ENCODE results near the gene MAP3K6.

The MAP3K6 gene

DNA sequence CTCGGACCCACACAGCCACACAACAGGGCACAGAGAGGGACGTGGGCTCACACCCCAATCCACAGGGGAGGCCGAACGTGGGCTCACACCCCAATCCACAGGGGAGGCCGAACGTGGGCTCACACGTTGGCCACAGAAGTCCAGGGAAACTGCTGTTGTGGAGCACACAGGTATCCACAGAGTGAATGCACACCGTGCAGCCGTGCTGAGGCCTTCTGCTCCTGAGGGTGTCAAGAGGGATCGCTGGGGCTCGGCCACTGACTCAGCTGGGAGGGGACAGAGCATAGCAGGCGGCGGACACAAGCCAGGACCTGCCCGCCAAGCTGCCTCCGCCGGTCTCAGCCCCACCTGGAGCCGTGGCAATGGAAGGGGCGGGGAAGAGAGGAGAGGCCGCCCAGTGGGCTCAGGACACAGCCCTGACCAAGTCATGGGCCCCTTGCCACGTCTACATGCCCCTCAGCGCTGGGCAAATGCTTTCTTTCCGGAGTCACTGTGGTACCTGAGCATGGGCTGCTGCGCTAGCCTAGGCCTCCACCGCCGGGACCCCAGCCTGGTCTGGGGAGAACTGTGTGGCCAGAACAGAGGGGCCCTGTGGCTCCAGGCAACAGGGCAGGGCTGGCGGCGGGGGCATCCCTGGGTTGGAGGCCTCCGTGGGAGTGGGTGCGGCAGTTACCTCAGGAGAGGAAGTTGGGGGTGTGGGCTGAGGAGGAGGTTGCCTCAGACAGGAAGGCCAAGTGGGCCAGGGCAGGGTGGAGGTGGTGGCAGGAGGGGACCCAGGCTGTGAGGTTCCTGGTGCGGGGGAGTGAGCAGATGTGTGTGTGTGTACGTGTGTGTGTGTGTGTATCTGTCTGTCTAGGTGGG is 23.8 kb downstream of the MAP3K6 start:
- peak overlapping the region; percentile 84 for H3K4me3 Mint-ChIP-seq
- H3K4me1 Mint-ChIP-seq, result peaks cover 80% of the 10 kb centered on the region
- H3K9me3 Mint-ChIP-seq, result no peaks in the 10 kb centered on the region
- H3K27me3 Mint-ChIP-seq, result no peaks in the 10 kb centered on the region
- H3K27ac Mint-ChIP-seq, result peak overlapping the region; percentile 80
- peaks cover 26% of the 10 kb centered on the region for H3K36me3 Mint-ChIP-seq
- peak; percentile 68 for ATAC-seq

DNA sequence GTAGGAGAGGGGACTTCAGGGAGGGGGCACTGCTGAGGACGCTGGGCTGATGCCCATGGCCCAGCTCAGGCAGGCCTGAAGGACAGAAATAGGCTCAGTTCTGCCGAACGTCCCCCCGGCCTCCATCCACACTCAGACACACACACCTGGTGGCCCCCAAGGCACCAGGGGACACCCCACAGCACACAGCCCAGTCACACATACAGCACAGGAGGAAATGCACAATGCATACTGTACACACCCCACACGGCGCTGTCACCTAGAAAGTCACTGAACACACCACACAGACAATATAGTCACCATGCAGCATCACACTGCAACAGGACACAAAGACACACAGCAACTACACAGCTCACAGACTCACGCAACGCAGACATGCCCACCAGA is 24.4 kb downstream of the MAP3K6 start:
- peaks cover 76% of the 10 kb centered on the region for H3K4me1 Mint-ChIP-seq

DNA sequence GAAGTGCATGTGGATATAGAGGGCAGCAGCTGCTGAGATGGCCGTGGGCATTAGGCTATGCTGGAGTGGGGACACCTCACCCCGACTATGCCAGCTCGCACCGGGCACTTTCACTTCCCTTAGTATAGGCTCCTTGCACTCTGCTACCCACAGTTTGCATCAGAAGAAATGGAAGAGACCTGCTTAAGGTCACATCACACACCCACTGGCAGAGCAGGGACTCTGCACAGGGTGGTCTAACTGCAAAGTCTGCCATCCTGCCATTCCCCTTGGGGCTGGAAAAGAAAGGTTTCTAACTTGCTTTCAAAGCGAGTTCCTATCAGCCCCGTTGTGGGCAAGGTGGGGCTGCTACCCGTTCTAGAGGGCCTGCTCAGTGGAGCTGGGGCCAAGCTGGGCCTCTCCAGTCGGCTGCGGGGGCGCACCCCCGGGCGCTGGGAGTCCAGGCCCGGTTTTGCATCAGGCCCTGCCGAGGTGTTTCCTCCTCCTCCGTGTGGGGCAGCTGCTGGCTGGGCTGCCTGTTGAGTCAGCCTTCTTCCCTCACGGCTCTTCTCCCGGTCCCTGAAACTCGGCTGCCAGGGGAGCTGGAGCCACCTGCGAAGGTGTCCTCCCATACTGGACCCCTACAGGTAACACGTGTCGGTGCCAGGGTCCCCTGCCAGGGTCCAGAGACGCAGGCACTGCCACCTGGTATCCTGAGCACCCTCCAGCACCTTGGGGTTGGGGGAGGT is 25.1 kb downstream of the MAP3K6 start, which contains the start of gene SYTL1:
Gene SYTL1, plus strand, starts transcription at position 498 of the 728 bp plus-strand sequence. CDS start 3,313 bp downstream, outside the sequence.
- Mint-ChIP-seq H3K27ac (peak within 1 kb of the TSS; percentile 80), H3K4me1 (peaks cover 71% of the 10 kb centered on the region), H3K36me3 (peaks cover 23% of the 10 kb centered on the region), H3K27me3 (no peaks in the 10 kb centered on the region), H3K9me3 (no peaks in the 10 kb centered on the region), H3K4me3 (peak within 1 kb of the TSS; percentile 84)
- ATAC-seq, result peak; percentile 91

More for the DNA sequence above, 24.4 kb downstream of the MAP3K6 start:
- peaks cover 22% of the 10 kb centered on the region for H3K36me3 Mint-ChIP-seq
- H3K27ac Mint-ChIP-seq, result peak overlapping the region; percentile 80
- peak overlapping the region; percentile 84 for H3K4me3 Mint-ChIP-seq
- peak; percentile 56 for ATAC-seq
- no peaks in the 10 kb centered on the region for H3K27me3 Mint-ChIP-seq
- H3K9me3 Mint-ChIP-seq, result no peaks in the 10 kb centered on the region

DNA sequence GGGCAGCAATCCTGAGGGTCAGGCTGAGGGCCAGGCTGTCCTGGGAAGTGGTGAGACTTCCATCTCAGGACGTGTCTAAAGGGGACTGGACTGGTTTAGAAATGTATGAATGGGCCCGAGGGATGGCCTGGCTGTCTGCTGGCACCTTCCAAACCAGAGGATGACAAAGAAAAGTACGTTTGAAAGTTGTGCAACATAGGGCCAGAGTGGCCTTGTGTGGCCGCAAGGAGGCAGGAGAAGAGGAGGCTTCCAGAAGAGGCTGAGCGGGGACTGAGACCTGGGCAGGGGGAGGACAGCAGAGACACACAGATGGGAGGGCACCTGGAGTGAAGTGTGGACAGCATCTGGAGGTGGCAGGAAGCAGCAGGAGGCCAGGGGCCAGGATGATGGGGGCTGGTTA is 27.5 kb downstream of the MAP3K6 start:
- Mint-ChIP-seq H3K4me1 (peaks cover 55% of the 10 kb centered on the region), H3K4me3 (no peak overlapping the region), H3K27me3 (no peaks in the 10 kb centered on the region), H3K9me3 (no peaks in the 10 kb centered on the region), H3K27ac (peak overlapping the region; percentile 80), H3K36me3 (peaks cover 29% of the 10 kb centered on the region)
- ATAC-seq, result no peak

DNA sequence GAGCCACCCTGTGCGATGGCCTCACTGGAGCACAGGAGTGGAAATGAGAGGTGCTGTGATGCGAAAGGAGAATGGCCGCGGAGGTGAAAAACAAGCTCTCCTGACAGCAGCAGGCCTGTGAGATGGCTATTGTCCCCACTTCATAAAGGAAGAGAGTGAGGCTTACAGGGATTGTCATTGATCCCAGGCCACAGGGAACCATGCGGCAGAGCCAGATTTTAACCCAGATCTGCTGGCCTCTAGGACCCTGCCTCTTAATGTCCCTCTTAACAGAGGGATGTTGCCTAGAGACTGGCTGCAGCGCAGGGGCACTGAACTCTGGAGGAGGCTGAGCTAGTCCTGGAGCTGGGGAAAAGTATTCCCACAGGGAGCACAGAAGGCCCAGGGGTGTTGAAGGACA is 28.0 kb downstream of the MAP3K6 start:
- H3K36me3 Mint-ChIP-seq, result peaks cover 34% of the 10 kb centered on the region
- no peak overlapping the region for H3K4me3 Mint-ChIP-seq
- H3K9me3 Mint-ChIP-seq, result no peaks in the 10 kb centered on the region
- H3K27ac Mint-ChIP-seq, result peak overlapping the region; percentile 80
- no peak for ATAC-seq
- no peaks in the 10 kb centered on the region for H3K27me3 Mint-ChIP-seq
- peaks cover 50% of the 10 kb centered on the region for H3K4me1 Mint-ChIP-seq

DNA sequence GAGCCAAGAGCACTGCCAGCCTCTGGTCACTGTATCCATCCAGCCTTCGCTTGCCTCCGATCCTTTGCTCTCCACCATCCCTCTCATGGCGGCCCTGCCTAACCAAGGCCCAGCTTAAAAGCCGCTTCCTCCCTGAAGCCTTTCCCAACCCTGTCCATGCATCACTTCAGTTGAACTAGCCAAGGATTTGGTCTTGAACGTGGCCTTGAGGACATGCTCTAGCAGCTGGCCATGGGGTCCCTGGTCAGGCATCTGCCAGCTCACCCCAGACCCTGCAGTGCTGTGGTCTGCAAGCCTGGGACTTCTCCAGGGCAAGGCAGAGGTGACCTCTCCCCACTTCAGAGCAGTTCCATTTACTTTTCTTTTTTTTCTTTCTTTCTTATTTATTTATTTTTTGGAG is 30.0 kb downstream of the MAP3K6 start:
- no peak for ATAC-seq
- peaks cover 46% of the 10 kb centered on the region for H3K4me1 Mint-ChIP-seq
- H3K27ac Mint-ChIP-seq, result no peak overlapping the region
- no peak overlapping the region for H3K4me3 Mint-ChIP-seq
- H3K36me3 Mint-ChIP-seq, result peaks cover 51% of the 10 kb centered on the region
- H3K27me3 Mint-ChIP-seq, result no peaks in the 10 kb centered on the region
- H3K9me3 Mint-ChIP-seq, result no peaks in the 10 kb centered on the region

DNA sequence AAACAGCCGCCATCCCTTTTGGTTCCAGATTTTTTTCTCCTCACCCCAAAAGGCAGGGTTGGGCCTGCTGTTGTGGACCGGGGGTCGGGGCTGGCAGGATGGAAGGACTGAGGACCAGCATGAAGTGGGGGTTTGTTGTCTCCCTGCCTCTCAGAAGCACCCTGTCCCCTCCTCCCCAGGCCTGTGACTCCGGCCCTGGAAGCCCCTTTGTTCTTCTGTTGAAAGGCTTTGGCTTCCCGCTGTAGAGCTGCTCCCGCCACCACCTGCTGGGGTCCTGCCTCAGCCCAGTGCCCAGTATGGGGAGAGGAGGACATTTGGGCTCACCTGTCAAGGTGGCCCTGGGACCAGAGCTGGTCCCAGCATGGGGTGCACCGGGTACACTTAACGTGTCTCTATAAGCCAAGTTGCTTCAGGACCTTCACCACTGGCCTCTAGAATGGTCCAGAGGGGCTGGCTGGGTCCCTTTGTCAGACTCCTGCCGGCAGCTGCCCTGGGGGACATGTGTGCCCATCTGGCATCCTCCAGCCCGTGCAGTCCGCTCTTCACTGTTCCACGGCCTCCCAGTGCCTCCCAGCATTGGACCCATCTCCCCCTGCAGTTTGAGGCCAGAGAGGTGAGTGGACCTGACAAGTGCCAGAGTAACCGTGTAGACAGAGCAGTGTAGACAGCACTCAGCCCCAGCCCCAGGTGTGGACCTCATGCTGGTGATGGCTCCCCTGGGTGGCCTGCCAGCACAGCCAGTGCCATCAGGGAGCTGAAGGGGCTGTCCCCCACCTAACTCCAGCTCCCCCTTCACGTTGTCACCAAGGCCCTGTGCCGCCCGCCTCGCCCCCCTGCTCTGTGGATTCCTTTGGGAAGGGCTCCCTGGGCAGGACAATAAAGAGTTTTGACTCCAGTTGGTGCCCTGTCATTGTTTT is 31.0 kb downstream of the MAP3K6 start:
- Mint-ChIP-seq H3K27ac (no peak overlapping the region), H3K4me1 (peaks cover 38% of the 10 kb centered on the region), H3K36me3 (peaks cover 54% of the 10 kb centered on the region), H3K9me3 (no peaks in the 10 kb centered on the region), H3K4me3 (no peak overlapping the region), H3K27me3 (no peaks in the 10 kb centered on the region)
- no peak for ATAC-seq

DNA sequence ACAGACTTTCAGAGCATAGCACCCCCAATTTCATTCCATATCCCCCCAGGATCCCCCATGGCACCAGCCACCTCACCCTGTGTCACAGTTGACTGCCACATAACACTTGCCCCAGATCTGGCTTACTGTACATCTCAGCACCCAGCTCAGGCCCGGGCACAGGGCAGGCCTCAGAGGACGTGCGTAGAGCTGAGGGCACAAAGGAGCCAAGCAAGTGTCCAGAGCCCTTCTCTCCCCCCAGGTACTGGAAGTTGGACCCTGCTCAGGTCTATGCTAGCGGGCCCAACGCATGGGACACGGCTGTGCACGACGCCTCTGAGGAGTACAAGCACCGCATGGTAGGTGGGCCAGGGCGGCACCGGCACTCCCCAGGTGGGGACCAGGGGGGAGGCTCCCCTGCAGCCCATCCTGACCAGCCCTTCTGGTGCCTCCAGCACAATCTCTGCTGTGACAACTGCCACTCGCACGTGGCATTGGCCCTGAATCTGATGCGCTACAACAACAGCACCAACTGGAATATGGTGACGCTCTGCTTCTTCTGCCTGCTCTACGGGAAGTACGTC is 33.0 kb downstream of the MAP3K6 start:
- H3K4me3 Mint-ChIP-seq, result no peak overlapping the region
- ATAC-seq, result no peak
- peaks cover 55% of the 10 kb centered on the region for H3K36me3 Mint-ChIP-seq
- H3K27me3 Mint-ChIP-seq, result no peaks in the 10 kb centered on the region
- peak overlapping the region; percentile 50 for H3K27ac Mint-ChIP-seq
- H3K9me3 Mint-ChIP-seq, result no peaks in the 10 kb centered on the region
- peaks cover 29% of the 10 kb centered on the region for H3K4me1 Mint-ChIP-seq

DNA sequence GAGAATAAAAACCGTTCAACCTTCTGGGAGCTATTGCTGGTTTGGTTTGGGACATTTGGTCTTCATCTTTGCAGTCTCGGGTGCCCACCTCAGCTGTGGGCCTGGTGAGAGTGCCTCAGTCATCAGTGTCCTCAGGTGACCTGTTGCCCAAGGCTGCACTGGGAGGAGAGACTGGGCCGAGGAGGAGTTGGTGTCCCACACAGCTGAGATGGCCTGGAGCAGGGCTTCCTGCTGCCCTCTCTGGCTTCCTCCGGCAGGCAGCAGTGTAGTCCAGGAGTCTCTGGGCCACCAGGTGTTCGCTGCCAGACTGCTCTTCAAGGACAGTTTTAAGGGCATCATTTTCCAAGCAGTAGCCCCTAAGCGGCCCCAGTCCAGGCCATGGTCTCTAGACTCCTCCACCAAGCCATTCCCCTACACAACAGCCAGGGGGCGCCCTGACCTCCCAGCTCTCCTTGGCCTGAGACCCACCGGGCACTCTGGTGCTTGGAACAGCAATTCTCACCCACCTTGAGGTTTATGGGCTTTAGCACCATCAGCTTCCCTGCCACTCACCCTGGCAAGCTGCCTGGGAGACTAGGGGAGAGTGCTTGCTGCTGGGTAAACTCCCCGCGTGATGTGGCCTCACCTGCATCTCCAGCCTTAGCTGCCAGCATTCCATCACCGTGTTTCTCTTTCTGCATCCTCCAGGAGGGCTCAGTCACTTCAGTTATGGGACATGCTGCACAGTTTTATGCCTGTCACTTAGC is 34.1 kb downstream of the MAP3K6 start:
- Mint-ChIP-seq H3K9me3 (no peaks in the 10 kb centered on the region), H3K4me1 (peaks cover 38% of the 10 kb centered on the region), H3K36me3 (peaks cover 50% of the 10 kb centered on the region), H3K27ac (peak overlapping the region; percentile 50), H3K4me3 (no peak overlapping the region), H3K27me3 (no peaks in the 10 kb centered on the region)
- ATAC-seq, result peak; percentile 72

DNA sequence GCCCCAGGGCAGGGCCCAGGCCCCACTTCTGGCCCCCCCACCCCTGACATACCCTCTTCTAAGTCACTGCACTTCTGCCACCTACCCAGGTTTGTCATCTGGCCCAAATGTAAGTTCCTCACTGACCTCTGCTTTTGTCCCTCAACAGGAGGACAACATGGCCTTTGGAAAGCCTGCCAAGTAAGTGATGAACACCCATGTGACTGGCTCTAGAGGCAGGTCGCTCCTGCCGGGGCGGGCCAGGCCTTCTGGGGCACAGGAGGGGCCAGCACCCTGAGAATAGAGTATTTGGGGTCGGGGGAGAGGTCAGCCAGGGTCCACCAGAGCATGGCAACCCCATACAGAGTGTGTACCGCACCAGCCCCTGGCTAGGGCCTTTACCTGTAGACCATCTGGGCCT is 34.8 kb downstream of the MAP3K6 start:
- H3K9me3 Mint-ChIP-seq, result no peaks in the 10 kb centered on the region
- ATAC-seq, result no peak
- H3K4me1 Mint-ChIP-seq, result peaks cover 38% of the 10 kb centered on the region
- peak overlapping the region; percentile 50 for H3K27ac Mint-ChIP-seq
- peaks cover 46% of the 10 kb centered on the region for H3K36me3 Mint-ChIP-seq
- H3K4me3 Mint-ChIP-seq, result no peak overlapping the region
- no peaks in the 10 kb centered on the region for H3K27me3 Mint-ChIP-seq

DNA sequence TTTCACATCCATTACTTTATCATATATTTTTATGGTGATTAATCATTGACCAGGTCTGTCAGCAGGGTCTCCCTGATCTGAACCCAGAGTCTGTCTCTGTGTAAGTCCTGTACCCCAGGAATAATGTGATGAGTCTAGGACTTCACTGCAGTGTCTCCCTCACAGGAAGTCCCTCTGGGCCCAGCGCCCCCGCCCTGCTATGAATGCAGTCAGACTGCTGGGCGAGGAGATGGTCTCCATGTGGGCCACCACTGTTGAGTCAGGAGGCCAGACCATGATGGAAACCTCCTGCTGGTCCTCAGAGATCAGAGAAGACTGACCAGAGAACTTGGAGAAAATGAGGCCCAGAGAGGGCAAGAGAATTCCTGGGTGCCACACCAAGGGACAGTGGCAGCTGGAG is 35.3 kb downstream of the MAP3K6 start:
- no peak for ATAC-seq
- no peak overlapping the region for H3K27ac Mint-ChIP-seq

DNA sequence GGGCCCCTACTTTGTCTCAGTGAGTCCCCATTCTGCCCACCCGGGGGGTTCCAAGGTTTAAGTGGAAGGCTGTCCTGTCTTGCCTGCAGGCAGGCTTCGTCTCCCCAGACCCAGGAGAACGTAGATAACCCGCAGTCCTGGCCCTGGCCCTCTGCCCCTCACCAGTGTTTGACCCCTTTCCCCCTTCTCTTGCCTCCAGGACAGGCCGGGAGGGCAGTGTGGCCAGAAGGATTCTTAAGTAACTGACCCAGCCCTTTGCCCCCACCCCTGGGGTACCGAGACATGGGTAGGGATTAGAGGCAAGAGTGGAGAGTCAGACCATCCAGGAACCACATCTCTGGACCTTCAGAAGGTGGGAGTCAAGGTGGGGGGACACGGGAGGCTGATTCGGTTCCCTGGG is 36.0 kb downstream of the MAP3K6 start:
- Mint-ChIP-seq H3K4me1 (peaks cover 44% of the 10 kb centered on the region), H3K4me3 (no peak overlapping the region), H3K36me3 (peaks cover 36% of the 10 kb centered on the region)

More for the DNA sequence above, 35.3 kb downstream of the MAP3K6 start:
- peaks cover 38% of the 10 kb centered on the region for H3K4me1 Mint-ChIP-seq
- no peaks in the 10 kb centered on the region for H3K27me3 Mint-ChIP-seq
- peaks cover 41% of the 10 kb centered on the region for H3K36me3 Mint-ChIP-seq
- no peaks in the 10 kb centered on the region for H3K9me3 Mint-ChIP-seq
- no peak overlapping the region for H3K4me3 Mint-ChIP-seq

DNA sequence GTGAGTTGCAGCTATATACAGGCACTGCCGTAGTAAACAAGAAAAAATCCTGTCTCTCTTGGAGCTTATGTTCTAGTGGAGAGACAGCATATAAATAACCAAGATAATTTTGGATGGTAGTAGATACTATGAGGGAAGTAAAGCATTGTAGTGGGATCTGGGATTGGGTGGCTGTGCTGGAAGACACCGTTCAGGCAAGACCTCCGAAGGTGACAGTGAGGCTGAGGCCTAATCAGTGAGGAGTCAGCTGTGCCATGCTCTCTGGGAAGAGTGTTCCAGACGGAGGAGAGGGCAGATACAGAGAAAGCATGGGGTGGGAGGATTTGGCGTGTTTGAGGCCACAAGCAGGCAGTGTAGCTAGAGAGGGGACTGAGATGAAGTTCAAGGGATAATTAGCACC is 38.8 kb downstream of the MAP3K6 start:
- no peak for ATAC-seq
- Mint-ChIP-seq H3K27me3 (no peaks in the 10 kb centered on the region), H3K36me3 (peaks cover 24% of the 10 kb centered on the region), H3K4me1 (peaks cover 66% of the 10 kb centered on the region), H3K27ac (peak overlapping the region; percentile 23), H3K9me3 (no peaks in the 10 kb centered on the region), H3K4me3 (no peak overlapping the region)

More for the DNA sequence above, 36.0 kb downstream of the MAP3K6 start:
- Mint-ChIP-seq H3K27me3 (no peaks in the 10 kb centered on the region), H3K9me3 (no peaks in the 10 kb centered on the region), H3K27ac (no peak overlapping the region)
- no peak for ATAC-seq

DNA sequence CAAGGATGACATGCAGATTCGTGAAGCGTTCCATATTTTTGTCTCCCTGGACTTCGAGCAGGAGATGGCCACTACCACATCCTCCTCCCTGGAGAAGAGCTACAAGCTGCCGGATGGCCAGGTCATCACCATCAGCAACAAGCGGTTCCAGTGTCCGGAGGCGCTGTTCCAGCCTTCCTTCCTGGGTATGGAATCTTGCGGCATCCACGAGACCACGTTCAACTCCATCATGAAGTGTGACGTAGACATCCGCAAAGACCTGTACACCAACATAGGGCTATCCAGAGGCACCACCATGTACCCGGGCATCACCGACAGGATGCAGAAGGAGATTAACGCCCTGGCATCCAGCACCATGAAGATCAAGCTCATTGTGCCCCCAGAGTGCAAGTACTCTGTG is 41.5 kb downstream of the MAP3K6 start:
- H3K27me3 Mint-ChIP-seq, result no peaks in the 10 kb centered on the region

More for the DNA sequence above, 41.5 kb downstream of the MAP3K6 start:
- no peak overlapping the region for H3K27ac Mint-ChIP-seq
- ATAC-seq, result no peak
- no peak overlapping the region for H3K4me3 Mint-ChIP-seq
- peaks cover 67% of the 10 kb centered on the region for H3K4me1 Mint-ChIP-seq
- H3K9me3 Mint-ChIP-seq, result no peaks in the 10 kb centered on the region
- peaks cover 7% of the 10 kb centered on the region for H3K36me3 Mint-ChIP-seq

All from stimulated activated memory B cell treated with anti-CD40 and anti-IgM and Interleukin-4, amounts not matched to agents 10 μg/mL and 1 μg/mL and 100 μg/mL, for 72 hours (primary cell).